Kasumi-1 (cell line): Measurements from ENCODE around the gene CCDC61.

Experiments
- DNase-seq, 2 experiments: peaks; one replicate each; lab custom pipeline; 2025; lab: John Stamatoyannopoulos, UW

Gene CCDC61

GRCh38 chr19:46042252-46042883, 47.1 kb downstream of the CCDC61 start:
- no peak for DNase-seq

GRCh38 chr19:46043519-46043918, 48.3 kb downstream of the CCDC61 start:
- no peak for DNase-seq

GRCh38 chr19:46049597-46049996, 54.3 kb downstream of the CCDC61 start:
- DNase-seq = no peak

- DNase-seq = no peak
Measured at GRCh38 chr19:46052896-46053295, 57.6 kb downstream of the CCDC61 start.

GRCh38 chr19:46056536-46056935, 61.3 kb downstream of the CCDC61 start:
- DNase-seq = no peak

GRCh38 chr19:46058778-46059177, 63.5 kb downstream of the CCDC61 start:
- no peak for DNase-seq

GRCh38 chr19:46060012-46060411, 64.7 kb downstream of the CCDC61 start:
- DNase-seq = no peak

- no peak for DNase-seq
Measured at GRCh38 chr19:46063201-46063600, 67.9 kb downstream of the CCDC61 start.

- no peak for DNase-seq
Measured at GRCh38 chr19:46065486-46066071, 70.3 kb downstream of the CCDC61 start.

- DNase-seq = no peak
Measured at GRCh38 chr19:46066471-46066870, 71.2 kb downstream of the CCDC61 start.

GRCh38 chr19:46067691-46068090, 72.4 kb downstream of the CCDC61 start:
- DNase-seq = no peak
